Stimulated activated CD8-positive, alpha-beta memory T cell treated with anti-CD3 and anti-CD28 coated beads, Interleukin-15, amount 100 ng/mL, for 1 hour (primary cell): ENCODE results near the gene RHOT1.
"Not testable (repeated sequence)": the region's sequence is repeated elsewhere in the genome, so short reads cannot be mapped to it uniquely, and the experiment has no call there.

Experiments used
- DNase-seq: peaks from one replicate; pipeline ENCODE4 v3.0.0-alpha.2; 2020; ENCODE audit warnings: low read depth

The RHOT1 gene

GRCh38 chr17:32124985-32125847 lies 17.1 kb upstream of the RHOT1 start:
- DNase-seq = no peak

GRCh38 chr17:32125848-32126153 lies 16.5 kb upstream of the RHOT1 start:
- DNase-seq = no peak

- DNase-seq = no peak
Observed at GRCh38 chr17:32126325-32126724, 16.0 kb upstream of the RHOT1 start.

- no peak for DNase-seq
Observed at GRCh38 chr17:32126746-32127145, 15.6 kb upstream of the RHOT1 start.

GRCh38 chr17:32127158-32127897 lies 15.0 kb upstream of the RHOT1 start:
- DNase-seq = peak; percentile 74

GRCh38 chr17:32128470-32128869 lies 13.8 kb upstream of the RHOT1 start:
- DNase-seq = not testable (repeated sequence)

- not testable (repeated sequence) for DNase-seq
Observed at GRCh38 chr17:32135497-32136117, 6.7 kb upstream of the RHOT1 start.

GRCh38 chr17:32136856-32137255 lies 5.4 kb upstream of the RHOT1 start:
- DNase-seq = no peak

GRCh38 chr17:32139504-32139903 lies 2.8 kb upstream of the RHOT1 start:
- not testable (repeated sequence) for DNase-seq

- no peak for DNase-seq
Observed at GRCh38 chr17:32141258-32141657, 1.0 kb upstream of the RHOT1 start.

GRCh38 chr17:32141679-32142037 lies 644 bp upstream of the RHOT1 start:
- DNase-seq = no peak

GRCh38 chr17:32142857-32143526 lies 690 bp downstream of the RHOT1 start:
- no peak for DNase-seq

- no peak for DNase-seq
Observed at GRCh38 chr17:32143527-32143870, 1.2 kb downstream of the RHOT1 start.

- not testable (repeated sequence) for DNase-seq
Observed at GRCh38 chr17:32144442-32144841, 2.1 kb downstream of the RHOT1 start.

- no peak for DNase-seq
Observed at GRCh38 chr17:32148351-32148750, 6.0 kb downstream of the RHOT1 start.

- no peak for DNase-seq
Observed at GRCh38 chr17:32150358-32150757, 8.1 kb downstream of the RHOT1 start.

- no peak for DNase-seq
Observed at GRCh38 chr17:32152130-32152529, 9.8 kb downstream of the RHOT1 start.

- no peak for DNase-seq
Observed at GRCh38 chr17:32155896-32156295, 13.6 kb downstream of the RHOT1 start.

GRCh38 chr17:32156656-32157055 lies 14.4 kb downstream of the RHOT1 start:
- DNase-seq = no peak

GRCh38 chr17:32157225-32157624 lies 14.9 kb downstream of the RHOT1 start:
- DNase-seq = no peak

GRCh38 chr17:32158870-32159585 lies 16.7 kb downstream of the RHOT1 start:
- no peak for DNase-seq
